ENCODE data around the gene ACAN.
"Not testable (repeated sequence)": the region's sequence is repeated elsewhere in the genome, so short reads cannot be mapped to it uniquely, and the experiment has no call there.

ACAN gene

DNA sequence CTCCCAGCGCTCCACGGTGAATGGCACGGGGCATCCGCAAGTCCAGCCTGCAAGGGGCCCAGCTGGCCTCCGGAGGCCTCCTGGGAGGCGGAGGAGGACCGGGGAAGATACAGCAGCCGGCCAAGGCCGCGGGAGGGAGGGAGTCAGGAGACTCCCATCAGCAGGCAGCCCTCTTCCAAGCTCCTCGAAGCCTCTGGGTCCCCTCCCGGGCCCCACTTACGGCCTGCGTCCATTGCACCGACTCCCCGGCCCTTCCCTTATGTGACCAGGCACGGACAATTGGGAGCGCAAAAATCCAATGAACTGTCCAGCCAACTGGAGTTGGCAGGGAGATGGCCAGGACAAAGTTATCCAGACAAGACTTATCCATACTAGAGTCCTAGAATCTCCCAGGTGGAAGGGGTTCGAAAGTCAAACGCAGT is 109.3 kb downstream of the ACAN start:
- Histone ChIP-seq H3K9me3 (ENCODE audit: low read depth, low read length) (no peaks in the 10 kb centered on the region), H3K27ac (no peak overlapping the region), H3K9ac (ENCODE audit: insufficient read length) (peak overlapping the region; percentile 71), H3K36me3 (ENCODE audit: insufficient read depth, low read length) (no peaks in the 10 kb centered on the region; the same call in 1 of the 2 replicates), H3K4me3 (peak overlapping the region; percentile 87)
- no peak for DNase-seq (ENCODE audit: low read depth, low spot score)
- TF ChIP-seq POLR2AphosphoS5 (IDR thresholded peaks at IDR 0.05; ENCODE audit: borderline replicate concordance, low read depth, low read length) (no peak), EZH2 (IDR thresholded peaks at IDR 0.05) (no peak), FOXP2 (optimal IDR thresholded peaks at IDR 0.05; ENCODE audit: control extremely low read depth, extremely low read length, insufficient read depth) (no peak)

- TF ChIP-seq EZH2 (IDR thresholded peaks at IDR 0.05) (no peak), POLR2AphosphoS5 (IDR thresholded peaks at IDR 0.05; ENCODE audit: borderline replicate concordance, low read depth, low read length) (peak; percentile 73), FOXP2 (optimal IDR thresholded peaks at IDR 0.05; ENCODE audit: control extremely low read depth, extremely low read length, insufficient read depth) (peak; percentile 69)
- Histone ChIP-seq H3K36me3 (ENCODE audit: insufficient read depth, low read length) (no peaks in the 10 kb centered on the region; the same call in 1 of the 2 replicates), H3K4me3 (peak within 1 kb of the TSS; percentile 87), H3K9me3 (ENCODE audit: low read depth, low read length) (no peaks in the 10 kb centered on the region), H3K9ac (ENCODE audit: insufficient read length) (peak within 1 kb of the TSS; percentile 71), H3K27ac (peak within 1 kb of the TSS; percentile 50; the same call in 1 of the 2 replicates)
- no peak for DNase-seq (ENCODE audit: low read depth, low spot score)
Measured at GRCh38 chr15:88913017-88913849, 110.0 kb downstream of the ACAN start, which contains the start of gene MFGE8. Gene MFGE8 (minus strand): TSS chr15:88913379. CDS start chr15:88913319, 60 bp downstream.

GRCh38 chr15:88913850-88914169 is 110.6 kb downstream of the ACAN start:
- H3K9ac ChIP-seq (ENCODE audit: insufficient read length) = peak overlapping the region; percentile 71

GRCh38 chr15:88915354-88915753 is 112.1 kb downstream of the ACAN start:
- H3K9me3 ChIP-seq (ENCODE audit: low read depth, low read length) = no peaks in the 10 kb centered on the region
- H3K4me3 ChIP-seq = no peak overlapping the region
- H3K27ac ChIP-seq = no peak overlapping the region
- no peaks in the 10 kb centered on the region for H3K36me3 ChIP-seq (ENCODE audit: insufficient read depth, low read length)
- TF ChIP-seq FOXP2 (optimal IDR thresholded peaks at IDR 0.05; ENCODE audit: control extremely low read depth, extremely low read length, insufficient read depth) (no peak), EZH2 (IDR thresholded peaks at IDR 0.05) (no peak), POLR2AphosphoS5 (IDR thresholded peaks at IDR 0.05; ENCODE audit: borderline replicate concordance, low read depth, low read length) (no peak)
- no peak overlapping the region for H3K9ac ChIP-seq (ENCODE audit: insufficient read length)
- DNase-seq (ENCODE audit: low read depth, low spot score) = no peak

More at GRCh38 chr15:88913850-88914169, 110.6 kb downstream of the ACAN start:
- DNase-seq (ENCODE audit: low read depth, low spot score) = no peak
- peak overlapping the region; percentile 87 for H3K4me3 ChIP-seq
- peak overlapping the region; percentile 50; the same call in 1 of the 2 replicates for H3K27ac ChIP-seq
- TF ChIP-seq POLR2AphosphoS5 (IDR thresholded peaks at IDR 0.05; ENCODE audit: borderline replicate concordance, low read depth, low read length) (no peak), EZH2 (IDR thresholded peaks at IDR 0.05) (no peak), FOXP2 (optimal IDR thresholded peaks at IDR 0.05; ENCODE audit: control extremely low read depth, extremely low read length, insufficient read depth) (no peak)
- H3K9me3 ChIP-seq (ENCODE audit: low read depth, low read length) = no peaks in the 10 kb centered on the region
- no peaks in the 10 kb centered on the region; the same call in 1 of the 2 replicates for H3K36me3 ChIP-seq (ENCODE audit: insufficient read depth, low read length)

- Histone ChIP-seq H3K9me3 (ENCODE audit: low read depth, low read length) (no peaks in the 10 kb centered on the region), H3K9ac (ENCODE audit: insufficient read length) (no peak overlapping the region), H3K4me3 (no peak overlapping the region), H3K27ac (no peak overlapping the region), H3K36me3 (ENCODE audit: insufficient read depth, low read length) (no peaks in the 10 kb centered on the region)
- TF ChIP-seq POLR2AphosphoS5 (IDR thresholded peaks at IDR 0.05; ENCODE audit: borderline replicate concordance, low read depth, low read length) = no peak
- TF ChIP-seq FOXP2 (optimal IDR thresholded peaks at IDR 0.05; ENCODE audit: control extremely low read depth, extremely low read length, insufficient read depth) = no peak
- no peak for TF ChIP-seq EZH2 (IDR thresholded peaks at IDR 0.05)
- DNase-seq (ENCODE audit: low read depth, low spot score) = no peak
Measured at GRCh38 chr15:88917760-88918159, 114.5 kb downstream of the ACAN start.

- no peak for TF ChIP-seq FOXP2 (optimal IDR thresholded peaks at IDR 0.05; ENCODE audit: control extremely low read depth, extremely low read length, insufficient read depth)
- TF ChIP-seq POLR2AphosphoS5 (IDR thresholded peaks at IDR 0.05; ENCODE audit: borderline replicate concordance, low read depth, low read length) = no peak
- TF ChIP-seq EZH2 (IDR thresholded peaks at IDR 0.05) = no peak
- H3K27ac ChIP-seq = no peak overlapping the region; the same call in 1 of the 2 replicates
- DNase-seq (ENCODE audit: low read depth, low spot score) = no peak
- no peaks in the 10 kb centered on the region for H3K9me3 ChIP-seq (ENCODE audit: low read depth, low read length)
- no peak overlapping the region for H3K4me3 ChIP-seq
- no peak overlapping the region for H3K9ac ChIP-seq (ENCODE audit: insufficient read length)
- no peaks in the 10 kb centered on the region for H3K36me3 ChIP-seq (ENCODE audit: insufficient read depth, low read length)
Measured at GRCh38 chr15:88918738-88919137, 115.5 kb downstream of the ACAN start.

GRCh38 chr15:88920186-88920891 is 117.1 kb downstream of the ACAN start:
- Histone ChIP-seq H3K36me3 (ENCODE audit: insufficient read depth, low read length) (no peaks in the 10 kb centered on the region), H3K27ac (no peak overlapping the region), H3K9ac (ENCODE audit: insufficient read length) (no peak overlapping the region), H3K9me3 (ENCODE audit: low read depth, low read length) (no peaks in the 10 kb centered on the region), H3K4me3 (no peak overlapping the region)
- no peak for DNase-seq (ENCODE audit: low read depth, low spot score)
- TF ChIP-seq EZH2 (IDR thresholded peaks at IDR 0.05) (no peak), FOXP2 (optimal IDR thresholded peaks at IDR 0.05; ENCODE audit: control extremely low read depth, extremely low read length, insufficient read depth) (no peak)

- DNase-seq (ENCODE audit: low read depth, low spot score); H3K27ac ChIP-seq; H3K9me3 ChIP-seq (ENCODE audit: low read depth, low read length); H3K36me3 ChIP-seq (ENCODE audit: insufficient read depth, low read length); H3K9ac ChIP-seq (ENCODE audit: insufficient read length); H3K4me3 ChIP-seq: not testable (repeated sequence)
Measured at GRCh38 chr15:88920892-88921435, 117.7 kb downstream of the ACAN start.

All from SK-N-MC (cell line).